Measurements from ENCODE around the gene MAL. TPM values are rescaled to one million over a fixed set of nuclear protein-coding genes. Genes with fewer than 3 reads are reported as not detected.

Gene MAL
- total and polyA plus RNA-seq, 2 of the 13 experiments (the other 11 are each of a cell fraction or from before 2014, with no cell fraction given): not detected

- TF ChIP-seq GMEB2 (CRISPR knock-in tag; IDR thresholded peaks at IDR 0.05; ENCODE audit: low read depth) (no peak), SIX4 (CRISPR knock-in tag; IDR thresholded peaks at IDR 0.05) (peak; percentile 38; the same call in 1 of the 2 replicates), SOX5 (CRISPR knock-in tag; IDR thresholded peaks at IDR 0.05; ENCODE audit: borderline replicate concordance) (peak; percentile 71; the same call in 1 of the 2 replicates), ZNF766 (CRISPR knock-in tag; IDR thresholded peaks at IDR 0.05; ENCODE audit: borderline replicate concordance) (no peak), SALL2 (CRISPR knock-in tag; IDR thresholded peaks at IDR 0.05) (no peak), NFYB (CRISPR knock-in tag; IDR thresholded peaks at IDR 0.05) (no peak)
- TF ChIP-seq, protein P1, sequence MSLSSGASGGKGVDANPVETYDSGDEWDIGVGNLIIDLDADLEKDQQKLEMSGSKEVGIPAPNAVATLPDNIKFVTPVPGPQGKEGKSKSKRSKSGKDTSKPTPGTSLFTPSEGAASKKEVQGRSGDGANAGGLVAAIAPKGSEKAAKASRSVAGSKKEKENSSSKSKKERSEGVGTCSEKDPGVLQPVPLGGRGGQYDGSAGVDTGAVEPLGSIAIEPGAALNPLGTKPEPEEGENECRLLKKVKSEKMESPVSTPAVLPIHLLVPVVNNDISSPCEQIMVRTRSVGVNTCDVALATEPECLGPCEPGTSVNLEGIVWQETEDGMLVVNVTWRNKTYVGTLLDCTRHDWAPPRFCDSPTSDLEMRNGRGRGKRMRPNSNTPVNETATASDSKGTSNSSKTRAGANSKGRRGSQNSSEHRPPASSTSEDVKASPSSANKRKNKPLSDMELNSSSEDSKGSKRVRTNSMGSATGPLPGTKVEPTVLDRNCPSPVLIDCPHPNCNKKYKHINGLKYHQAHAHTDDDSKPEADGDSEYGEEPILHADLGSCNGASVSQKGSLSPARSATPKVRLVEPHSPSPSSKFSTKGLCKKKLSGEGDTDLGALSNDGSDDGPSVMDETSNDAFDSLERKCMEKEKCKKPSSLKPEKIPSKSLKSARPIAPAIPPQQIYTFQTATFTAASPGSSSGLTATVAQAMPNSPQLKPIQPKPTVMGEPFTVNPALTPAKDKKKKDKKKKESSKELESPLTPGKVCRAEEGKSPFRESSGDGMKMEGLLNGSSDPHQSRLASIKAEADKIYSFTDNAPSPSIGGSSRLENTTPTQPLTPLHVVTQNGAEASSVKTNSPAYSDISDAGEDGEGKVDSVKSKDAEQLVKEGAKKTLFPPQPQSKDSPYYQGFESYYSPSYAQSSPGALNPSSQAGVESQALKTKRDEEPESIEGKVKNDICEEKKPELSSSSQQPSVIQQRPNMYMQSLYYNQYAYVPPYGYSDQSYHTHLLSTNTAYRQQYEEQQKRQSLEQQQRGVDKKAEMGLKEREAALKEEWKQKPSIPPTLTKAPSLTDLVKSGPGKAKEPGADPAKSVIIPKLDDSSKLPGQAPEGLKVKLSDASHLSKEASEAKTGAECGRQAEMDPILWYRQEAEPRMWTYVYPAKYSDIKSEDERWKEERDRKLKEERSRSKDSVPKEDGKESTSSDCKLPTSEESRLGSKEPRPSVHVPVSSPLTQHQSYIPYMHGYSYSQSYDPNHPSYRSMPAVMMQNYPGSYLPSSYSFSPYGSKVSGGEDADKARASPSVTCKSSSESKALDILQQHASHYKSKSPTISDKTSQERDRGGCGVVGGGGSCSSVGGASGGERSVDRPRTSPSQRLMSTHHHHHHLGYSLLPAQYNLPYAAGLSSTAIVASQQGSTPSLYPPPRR (CRISPR knock-in tag; IDR thresholded peaks at IDR 0.05; ENCODE audit: borderline replicate concordance): no peak
- TF ChIP-seq, protein P2, sequence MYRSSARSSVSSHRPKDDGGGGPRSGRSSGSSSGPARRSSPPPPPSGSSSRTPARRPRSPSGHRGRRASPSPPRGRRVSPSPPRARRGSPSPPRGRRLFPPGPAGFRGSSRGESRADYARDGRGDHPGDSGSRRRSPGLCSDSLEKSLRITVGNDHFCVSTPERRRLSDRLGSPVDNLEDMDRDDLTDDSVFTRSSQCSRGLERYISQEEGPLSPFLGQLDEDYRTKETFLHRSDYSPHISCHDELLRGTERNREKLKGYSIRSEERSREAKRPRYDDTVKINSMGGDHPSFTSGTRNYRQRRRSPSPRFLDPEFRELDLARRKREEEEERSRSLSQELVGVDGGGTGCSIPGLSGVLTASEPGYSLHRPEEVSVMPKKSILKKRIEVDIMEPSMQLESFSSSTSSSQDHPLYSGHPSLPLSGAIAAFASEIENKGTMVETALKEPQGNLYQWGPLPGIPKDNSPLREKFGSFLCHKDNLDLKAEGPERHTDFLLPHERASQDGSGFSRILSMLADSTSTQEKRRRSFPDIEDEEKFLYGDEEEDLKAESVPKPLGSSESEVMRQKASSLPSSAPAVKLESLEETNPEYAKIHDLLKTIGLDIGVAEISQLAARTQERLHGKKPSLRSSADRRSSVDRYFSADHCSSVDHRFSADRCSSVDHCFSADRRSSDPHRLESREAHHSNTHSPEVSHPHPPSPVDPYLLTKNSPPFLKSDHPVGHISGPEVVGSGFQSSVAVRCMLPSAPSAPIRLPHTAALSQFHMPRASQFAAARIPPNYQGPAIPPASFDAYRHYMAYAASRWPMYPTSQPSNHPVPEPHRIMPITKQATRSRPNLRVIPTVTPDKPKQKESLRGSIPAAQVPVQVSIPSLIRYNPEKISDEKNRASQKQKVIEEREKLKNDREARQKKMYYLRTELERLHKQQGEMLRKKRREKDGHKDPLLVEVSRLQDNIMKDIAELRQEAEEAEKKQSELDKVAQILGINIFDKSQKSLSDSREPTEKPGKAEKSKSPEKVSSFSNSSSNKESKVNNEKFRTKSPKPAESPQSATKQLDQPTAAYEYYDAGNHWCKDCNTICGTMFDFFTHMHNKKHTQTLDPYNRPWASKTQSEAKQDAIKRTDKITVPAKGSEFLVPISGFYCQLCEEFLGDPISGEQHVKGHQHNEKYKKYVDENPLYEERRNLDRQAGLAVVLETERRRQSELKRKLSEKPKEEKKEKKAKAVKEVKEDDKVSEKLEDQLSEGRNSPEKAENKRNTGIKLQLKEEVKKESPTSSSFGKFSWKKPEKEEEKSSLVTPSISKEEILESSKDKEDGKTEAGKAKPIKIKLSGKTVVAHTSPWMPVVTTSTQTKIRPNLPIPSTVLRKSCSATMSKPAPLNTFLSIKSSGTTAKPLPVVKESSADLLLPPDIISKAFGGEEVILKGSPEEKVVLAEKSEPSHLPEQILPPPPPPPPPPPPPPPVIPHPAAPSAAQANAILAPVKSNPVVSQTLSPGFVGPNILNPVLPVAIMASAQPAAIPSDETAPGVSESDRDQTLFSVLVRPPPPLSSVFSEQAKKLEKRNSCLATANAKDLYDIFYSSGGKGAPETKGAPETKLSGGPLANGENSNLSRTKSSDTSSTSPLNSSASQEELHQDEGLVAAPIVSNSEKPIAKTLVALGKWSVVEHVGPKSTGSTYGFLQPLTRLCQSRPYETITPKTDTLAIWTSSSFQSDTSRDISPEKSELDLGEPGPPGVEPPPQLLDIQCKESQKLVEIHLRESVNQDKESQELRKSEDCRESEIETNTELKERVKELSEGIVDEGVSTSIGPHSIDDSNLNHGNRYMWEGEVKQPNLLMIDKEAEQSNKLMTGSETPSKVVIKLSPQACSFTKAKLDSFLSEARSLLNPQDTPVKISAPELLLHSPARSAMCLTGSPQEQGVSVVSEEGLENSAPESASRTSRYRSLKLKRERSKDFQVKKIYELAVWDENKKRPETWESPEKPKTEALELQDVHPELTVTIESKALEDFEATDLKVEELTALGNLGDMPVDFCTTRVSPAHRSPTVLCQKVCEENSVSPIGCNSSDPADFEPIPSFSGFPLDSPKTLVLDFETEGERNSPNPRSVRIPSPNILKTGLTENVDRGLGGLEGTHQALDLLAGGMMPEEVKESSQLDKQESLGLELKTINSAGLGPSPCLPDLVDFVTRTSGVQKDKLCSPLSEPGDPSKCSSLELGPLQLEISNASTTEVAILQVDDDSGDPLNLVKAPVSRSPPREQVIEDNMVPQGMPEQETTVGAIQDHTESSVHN (CRISPR knock-in tag; IDR thresholded peaks at IDR 0.05): no peak
- TF ChIP-seq, protein P3, sequence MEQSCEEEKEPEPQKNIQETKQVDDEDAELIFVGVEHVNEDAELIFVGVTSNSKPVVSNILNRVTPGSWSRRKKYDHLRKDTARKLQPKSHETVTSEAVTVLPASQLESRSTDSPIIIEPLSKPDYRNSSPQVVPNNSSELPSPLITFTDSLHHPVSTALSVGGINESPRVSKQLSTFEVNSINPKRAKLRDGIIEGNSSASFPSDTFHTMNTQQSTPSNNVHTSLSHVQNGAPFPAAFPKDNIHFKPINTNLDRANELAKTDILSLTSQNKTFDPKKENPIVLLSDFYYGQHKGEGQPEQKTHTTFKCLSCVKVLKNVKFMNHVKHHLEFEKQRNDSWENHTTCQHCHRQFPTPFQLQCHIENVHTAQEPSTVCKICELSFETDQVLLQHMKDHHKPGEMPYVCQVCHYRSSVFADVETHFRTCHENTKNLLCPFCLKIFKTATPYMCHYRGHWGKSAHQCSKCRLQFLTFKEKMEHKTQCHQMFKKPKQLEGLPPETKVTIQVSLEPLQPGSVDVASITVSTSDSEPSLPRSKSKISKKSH (CRISPR knock-in tag; IDR thresholded peaks at IDR 0.05; ENCODE audit: borderline replicate concordance): no peak
These were observed 32.2 kb downstream of the MAL start (continued) for GRCh38 chr2:95057535-95058370.

Data from HepG2 (cell line).